Measurements from ENCODE around the gene P3H4.

The P3H4 gene

DNA sequence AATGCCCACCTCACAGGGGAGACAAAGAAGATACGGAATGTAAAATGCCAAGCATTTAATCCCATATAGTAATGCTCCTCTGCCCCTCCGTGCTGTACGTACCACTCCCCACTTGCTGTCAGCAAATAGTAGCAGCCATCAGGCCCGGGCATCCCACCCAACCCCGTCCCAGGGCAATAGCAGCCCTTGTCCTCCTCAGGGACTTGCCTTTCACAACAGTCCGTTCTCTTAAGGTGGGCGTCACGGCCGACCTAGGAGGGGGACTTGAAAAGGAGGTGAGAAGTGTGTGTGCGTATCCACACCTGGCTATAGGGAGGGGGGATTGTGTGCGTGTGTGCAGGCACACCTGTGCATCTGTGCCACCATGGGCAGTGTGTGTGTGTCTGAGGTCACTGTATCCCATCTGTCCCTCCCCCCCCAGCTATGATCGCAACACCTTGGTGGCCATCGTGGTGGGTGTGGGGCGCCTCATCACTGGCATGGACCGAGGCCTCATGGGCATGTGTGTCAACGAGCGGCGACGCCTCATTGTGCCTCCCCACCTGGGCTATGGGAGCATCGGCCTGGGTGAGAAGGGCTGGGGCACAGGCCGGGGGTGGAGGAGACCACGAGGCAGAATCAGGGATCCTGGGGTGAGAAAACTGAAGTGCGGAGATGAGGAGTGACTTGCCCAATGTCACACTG is 5.0 kb upstream of the P3H4 start:
- no peaks in the 10 kb centered on the region for H3K9me3 ChIP-seq (ENCODE audit: low read length)
- no peak overlapping the region for H3K4me3 ChIP-seq (ENCODE audit: low read depth in 1 of 2, low read length in 2 of 2)
- no peaks in the 10 kb centered on the region for H3K36me3 ChIP-seq (ENCODE audit: insufficient read depth, low read length)
- no peak overlapping the region for H3K9ac ChIP-seq (ENCODE audit: low read length)
- peaks cover 13% of the 10 kb centered on the region for H3K4me1 ChIP-seq (ENCODE audit: insufficient read depth, low read length)
- H3K27ac ChIP-seq (ENCODE audit: low read depth, low read length): no peak overlapping the region
- H3K27me3 ChIP-seq (ENCODE audit: control insufficient read depth in 1 of 2, insufficient read depth in 2 of 2, low read length in 2 of 2): no peaks in the 10 kb centered on the region

- Histone ChIP-seq H3K4me3 (ENCODE audit: low read depth in 1 of 2, low read length in 2 of 2) (no peak overlapping the region), H3K36me3 (ENCODE audit: insufficient read depth, low read length) (no peaks in the 10 kb centered on the region), H3K9ac (ENCODE audit: low read length) (no peak overlapping the region), H3K9me3 (ENCODE audit: low read length) (no peaks in the 10 kb centered on the region), H3K4me1 (ENCODE audit: insufficient read depth, low read length) (peaks cover 20% of the 10 kb centered on the region), H3K27ac (ENCODE audit: low read depth, low read length) (no peak overlapping the region), H3K27me3 (ENCODE audit: control insufficient read depth in 1 of 2, insufficient read depth in 2 of 2, low read length in 2 of 2) (no peaks in the 10 kb centered on the region)
These were observed 2.4 kb upstream of the P3H4 start for GRCh38 chr17:41814195-41814594.

- Histone ChIP-seq H3K4me3 (ENCODE audit: low read depth in 1 of 2, low read length in 2 of 2) (peak overlapping the region; percentile 38 to 90), H3K4me1 (ENCODE audit: insufficient read depth, low read length) (peaks cover 20% of the 10 kb centered on the region), H3K27ac (ENCODE audit: low read depth, low read length) (peak overlapping the region; percentile 78), H3K36me3 (ENCODE audit: insufficient read depth, low read length) (no peaks in the 10 kb centered on the region), H3K9me3 (ENCODE audit: low read length) (no peaks in the 10 kb centered on the region), H3K27me3 (ENCODE audit: control insufficient read depth in 1 of 2, insufficient read depth in 2 of 2, low read length in 2 of 2) (no peaks in the 10 kb centered on the region), H3K9ac (ENCODE audit: low read length) (peak overlapping the region; percentile 45)
These were observed 2.0 kb upstream of the P3H4 start for GRCh38 chr17:41813699-41814124.

DNA sequence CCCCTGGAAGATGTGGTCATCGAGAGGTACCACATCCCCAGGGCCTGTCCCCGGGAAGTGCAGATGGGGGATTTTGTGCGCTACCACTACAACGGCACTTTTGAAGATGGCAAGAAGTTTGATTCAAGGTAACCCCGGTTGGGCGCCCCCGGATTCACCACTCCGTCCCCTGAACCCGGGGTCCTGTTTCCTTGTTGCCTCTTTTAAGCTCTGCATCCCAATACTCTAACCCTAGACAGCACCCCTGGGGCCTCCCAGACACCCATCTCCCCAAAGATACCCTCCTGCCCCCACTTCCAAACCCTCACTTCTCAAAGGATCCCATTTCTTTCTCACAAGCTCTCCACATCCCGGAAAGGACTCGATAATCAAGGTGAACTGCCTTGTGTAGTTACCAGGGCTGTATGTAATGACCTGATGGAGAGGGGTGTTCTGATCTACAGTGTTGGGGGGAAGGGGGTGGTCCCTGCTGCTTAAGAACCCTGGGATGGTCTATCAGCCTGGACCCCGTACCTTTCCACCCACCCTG is 1.5 kb upstream of the P3H4 start:
- H3K9ac ChIP-seq (ENCODE audit: low read length): peak overlapping the region; percentile 45
- H3K27ac ChIP-seq (ENCODE audit: low read depth, low read length): peak overlapping the region; percentile 78
- no peaks in the 10 kb centered on the region for H3K9me3 ChIP-seq (ENCODE audit: low read length)
- peak overlapping the region; percentile 38 to 90 for H3K4me3 ChIP-seq (ENCODE audit: low read depth in 1 of 2, low read length in 2 of 2)
- H3K36me3 ChIP-seq (ENCODE audit: insufficient read depth, low read length): no peaks in the 10 kb centered on the region
- H3K27me3 ChIP-seq (ENCODE audit: control insufficient read depth in 1 of 2, insufficient read depth in 2 of 2, low read length in 2 of 2): no peaks in the 10 kb centered on the region
- peaks cover 20% of the 10 kb centered on the region for H3K4me1 ChIP-seq (ENCODE audit: insufficient read depth, low read length)

DNA sequence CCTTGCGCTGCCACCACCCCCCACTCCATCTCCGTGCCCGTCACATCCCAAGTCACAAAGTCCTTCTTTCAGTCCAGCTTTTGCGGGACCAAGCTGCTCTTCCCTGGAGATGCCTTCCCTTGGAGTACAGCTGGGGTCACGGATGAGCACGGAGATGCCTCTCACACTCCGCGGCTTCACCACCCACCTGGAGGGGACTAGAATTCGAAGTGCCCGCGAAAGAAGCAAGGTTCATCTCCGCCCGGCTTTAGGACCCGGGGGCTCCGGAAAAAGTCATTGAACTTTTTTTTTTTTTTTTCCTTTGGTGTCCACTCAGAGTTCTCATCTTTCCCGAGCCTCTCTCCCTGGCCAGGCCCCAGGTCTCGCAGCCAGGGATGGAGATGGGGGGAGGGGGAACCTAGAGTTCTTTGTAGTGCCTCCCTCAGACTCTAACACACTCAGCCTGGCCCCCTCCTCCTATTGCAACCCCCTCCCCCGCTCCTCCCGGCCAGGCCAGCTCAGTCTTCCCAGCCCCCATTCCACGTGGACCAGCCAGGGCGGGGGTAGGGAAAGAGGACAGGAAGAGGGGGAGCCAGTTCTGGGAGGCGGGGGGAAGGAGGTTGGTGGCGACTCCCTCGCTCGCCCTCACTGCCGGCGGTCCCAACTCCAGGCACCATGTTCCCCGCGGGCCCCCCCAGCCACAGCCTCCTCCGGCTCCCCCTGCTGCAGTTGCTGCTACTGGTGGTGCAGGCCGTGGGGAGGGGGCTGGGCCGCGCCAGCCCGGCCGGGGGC is 817 bp upstream of the P3H4 start, which contains the start of gene FKBP10:
FKBP10 (plus strand) TSS at position 624 of the 771 bp plus-strand sequence; CDS start at position 655, 31 bp downstream.
- peak within 1 kb of the TSS; percentile 45 for H3K9ac ChIP-seq (ENCODE audit: low read length)
- no peaks in the 10 kb centered on the region for H3K27me3 ChIP-seq (ENCODE audit: control insufficient read depth in 1 of 2, insufficient read depth in 2 of 2, low read length in 2 of 2)
- peak within 1 kb of the TSS; percentile 78 for H3K27ac ChIP-seq (ENCODE audit: low read depth, low read length)
- no peaks in the 10 kb centered on the region for H3K9me3 ChIP-seq (ENCODE audit: low read length)
- H3K4me3 ChIP-seq (ENCODE audit: low read depth in 1 of 2, low read length in 2 of 2): peak within 1 kb of the TSS; percentile 85 to 90
- no peaks in the 10 kb centered on the region for H3K36me3 ChIP-seq (ENCODE audit: insufficient read depth, low read length)
- H3K4me1 ChIP-seq (ENCODE audit: insufficient read depth, low read length): peaks cover 20% of the 10 kb centered on the region

DNA sequence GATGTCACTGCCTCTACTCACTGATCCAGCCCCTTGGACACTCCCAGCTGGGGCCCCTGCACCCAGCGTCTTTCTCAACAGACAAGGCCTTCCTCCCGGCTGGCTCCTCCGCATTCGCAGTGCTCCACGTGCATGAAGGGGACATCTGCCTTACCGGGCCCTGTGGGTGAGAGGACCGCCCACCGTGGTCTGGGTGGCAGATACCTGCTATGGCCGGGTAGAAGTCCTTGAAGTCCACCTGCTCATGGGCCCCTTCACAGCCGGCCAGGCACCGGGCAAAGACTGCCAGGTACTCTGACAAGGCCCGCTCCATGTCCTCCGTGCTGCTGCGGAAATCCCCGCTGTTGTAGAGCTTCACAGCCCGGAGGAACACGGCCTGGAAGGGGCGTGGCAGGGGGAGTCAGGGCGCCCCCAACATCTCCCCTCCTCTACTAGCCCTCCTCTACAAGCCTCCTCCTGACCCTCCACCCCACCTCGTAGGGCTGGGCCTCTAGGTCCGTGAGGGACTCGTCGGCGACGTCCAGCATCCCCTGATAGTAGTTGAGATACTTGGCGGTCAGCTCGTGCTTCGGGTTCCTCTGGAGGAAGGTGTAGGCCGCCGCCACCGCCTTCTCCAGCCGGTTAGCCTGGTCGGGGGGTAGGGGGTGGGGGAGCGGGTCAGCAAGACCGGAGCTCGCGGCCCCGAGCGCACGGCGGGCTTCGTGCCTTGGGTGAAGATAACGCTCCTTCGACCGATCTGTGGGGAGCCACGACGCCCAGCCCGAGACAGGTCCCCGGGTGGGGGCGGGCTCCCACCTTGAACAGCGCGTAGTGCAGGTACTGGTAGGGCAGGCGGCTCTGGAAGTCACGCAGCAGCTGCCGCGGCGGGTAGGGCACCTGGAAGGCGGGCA is 845 bp downstream of the P3H4 start:
- H3K9me3 ChIP-seq (ENCODE audit: low read length): no peaks in the 10 kb centered on the region
- H3K27ac ChIP-seq (ENCODE audit: low read depth, low read length): peak overlapping the region; percentile 78
- no peaks in the 10 kb centered on the region for H3K27me3 ChIP-seq (ENCODE audit: control insufficient read depth in 1 of 2, insufficient read depth in 2 of 2, low read length in 2 of 2)
- peaks cover 20% of the 10 kb centered on the region for H3K4me1 ChIP-seq (ENCODE audit: insufficient read depth, low read length)
- H3K4me3 ChIP-seq (ENCODE audit: low read depth in 1 of 2, low read length in 2 of 2): peak overlapping the region; percentile 85 to 90
- H3K36me3 ChIP-seq (ENCODE audit: insufficient read depth, low read length): no peaks in the 10 kb centered on the region
- no peak overlapping the region for H3K9ac ChIP-seq (ENCODE audit: low read length)

DNA sequence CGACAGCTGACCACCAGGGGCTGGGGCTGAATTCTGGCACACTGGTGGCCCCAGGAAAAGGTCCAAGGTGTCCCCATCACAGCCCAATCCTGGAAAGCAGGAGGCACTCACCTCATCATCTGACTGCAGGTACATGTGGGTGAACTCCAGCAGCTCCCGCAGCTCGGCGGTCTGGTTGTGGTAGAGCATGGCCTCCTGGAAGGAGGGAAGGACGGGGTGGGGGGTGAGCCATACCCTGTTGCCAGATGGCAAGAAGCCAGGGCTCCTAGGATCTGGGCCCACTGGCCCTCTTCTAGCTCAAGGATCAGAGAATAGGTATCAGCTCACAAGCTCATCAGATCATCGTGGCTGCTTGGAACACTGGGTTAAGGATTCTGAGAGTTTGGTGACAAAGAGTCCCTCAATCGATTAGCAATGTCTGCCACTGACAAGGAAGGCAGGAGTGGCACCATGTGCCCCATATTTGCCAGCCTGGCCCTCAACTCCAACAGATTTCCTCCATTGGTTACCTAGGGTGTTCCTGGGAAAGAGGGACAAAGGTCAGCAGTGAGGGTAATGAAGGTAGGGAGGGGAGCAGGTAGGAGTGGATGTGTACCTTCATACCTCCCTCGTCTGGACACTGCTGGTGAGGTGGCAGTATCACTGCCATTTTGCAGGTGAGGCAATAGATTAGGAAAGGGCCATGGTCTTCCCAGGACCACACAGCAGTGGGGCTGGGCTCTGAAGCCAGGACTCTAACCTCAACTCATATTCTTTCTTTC is 4.9 kb downstream of the P3H4 start:
- no peak overlapping the region for H3K27ac ChIP-seq (ENCODE audit: low read depth, low read length)
- H3K4me3 ChIP-seq (ENCODE audit: low read depth in 1 of 2, low read length in 2 of 2): no peak overlapping the region
- no peak overlapping the region for H3K9ac ChIP-seq (ENCODE audit: low read length)
- H3K36me3 ChIP-seq (ENCODE audit: insufficient read depth, low read length): no peaks in the 10 kb centered on the region
- no peaks in the 10 kb centered on the region for H3K27me3 ChIP-seq (ENCODE audit: control insufficient read depth in 1 of 2, insufficient read depth in 2 of 2, low read length in 2 of 2)
- H3K9me3 ChIP-seq (ENCODE audit: low read length): no peaks in the 10 kb centered on the region
- peaks cover 6% of the 10 kb centered on the region for H3K4me1 ChIP-seq (ENCODE audit: insufficient read depth, low read length)

DNA sequence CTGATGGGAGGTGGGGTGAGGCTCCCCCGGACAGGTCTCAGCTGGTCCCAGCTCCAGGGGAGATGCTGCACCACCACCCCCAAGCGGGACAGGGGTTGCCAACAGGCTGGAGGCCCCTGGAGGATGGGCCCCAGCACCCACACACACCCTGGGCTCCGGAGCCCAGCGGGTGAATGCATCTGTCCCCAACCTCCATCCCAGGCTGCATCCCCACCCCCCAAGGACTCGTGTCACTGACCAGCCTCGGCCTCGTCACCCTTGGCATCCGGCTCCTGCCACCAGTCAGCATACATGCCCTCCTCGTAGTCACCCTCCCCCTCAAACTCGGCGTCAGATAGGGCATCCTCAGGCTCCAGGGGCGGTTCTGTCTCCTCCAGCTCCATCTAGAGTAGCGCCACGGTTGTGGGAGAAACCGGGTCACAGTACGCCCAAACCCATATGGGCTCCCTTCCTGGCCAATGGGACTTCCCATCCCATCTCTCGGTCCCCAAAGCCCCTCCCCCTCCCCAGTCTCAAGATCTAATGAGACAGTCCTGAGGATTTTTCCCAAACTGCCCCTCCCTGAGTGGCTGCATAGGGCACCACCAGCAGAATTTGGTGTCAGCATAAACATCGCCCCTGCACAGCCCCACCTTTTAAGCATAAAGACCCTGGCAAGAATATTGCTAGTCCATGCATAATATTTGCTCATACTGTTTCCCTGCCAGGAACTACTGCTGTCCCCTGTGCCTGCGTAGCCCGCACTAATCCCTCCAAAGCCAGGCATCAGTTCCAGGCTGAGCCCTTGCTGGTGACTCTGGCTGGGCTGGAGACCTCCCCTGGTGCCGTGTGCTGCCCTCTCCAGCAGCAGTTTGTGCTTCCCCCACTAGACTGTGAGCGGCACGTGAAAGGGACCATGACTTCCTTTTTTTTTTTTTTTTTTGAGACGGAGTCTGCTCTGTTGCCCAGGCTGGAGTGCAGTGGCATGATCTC is 8.4 kb downstream of the P3H4 start:
- no peaks in the 10 kb centered on the region for H3K4me1 ChIP-seq (ENCODE audit: insufficient read depth, low read length)
- H3K27ac ChIP-seq (ENCODE audit: low read depth, low read length): no peak overlapping the region
- H3K27me3 ChIP-seq (ENCODE audit: control insufficient read depth in 1 of 2, insufficient read depth in 2 of 2, low read length in 2 of 2): peaks cover 0 to 5% of the 10 kb centered on the region in 2 donors
- H3K9me3 ChIP-seq (ENCODE audit: low read length): no peaks in the 10 kb centered on the region
- no peak overlapping the region for H3K4me3 ChIP-seq (ENCODE audit: low read depth in 1 of 2, low read length in 2 of 2)
- H3K36me3 ChIP-seq (ENCODE audit: insufficient read depth, low read length): no peaks in the 10 kb centered on the region
- no peak overlapping the region for H3K9ac ChIP-seq (ENCODE audit: low read length)

DNA sequence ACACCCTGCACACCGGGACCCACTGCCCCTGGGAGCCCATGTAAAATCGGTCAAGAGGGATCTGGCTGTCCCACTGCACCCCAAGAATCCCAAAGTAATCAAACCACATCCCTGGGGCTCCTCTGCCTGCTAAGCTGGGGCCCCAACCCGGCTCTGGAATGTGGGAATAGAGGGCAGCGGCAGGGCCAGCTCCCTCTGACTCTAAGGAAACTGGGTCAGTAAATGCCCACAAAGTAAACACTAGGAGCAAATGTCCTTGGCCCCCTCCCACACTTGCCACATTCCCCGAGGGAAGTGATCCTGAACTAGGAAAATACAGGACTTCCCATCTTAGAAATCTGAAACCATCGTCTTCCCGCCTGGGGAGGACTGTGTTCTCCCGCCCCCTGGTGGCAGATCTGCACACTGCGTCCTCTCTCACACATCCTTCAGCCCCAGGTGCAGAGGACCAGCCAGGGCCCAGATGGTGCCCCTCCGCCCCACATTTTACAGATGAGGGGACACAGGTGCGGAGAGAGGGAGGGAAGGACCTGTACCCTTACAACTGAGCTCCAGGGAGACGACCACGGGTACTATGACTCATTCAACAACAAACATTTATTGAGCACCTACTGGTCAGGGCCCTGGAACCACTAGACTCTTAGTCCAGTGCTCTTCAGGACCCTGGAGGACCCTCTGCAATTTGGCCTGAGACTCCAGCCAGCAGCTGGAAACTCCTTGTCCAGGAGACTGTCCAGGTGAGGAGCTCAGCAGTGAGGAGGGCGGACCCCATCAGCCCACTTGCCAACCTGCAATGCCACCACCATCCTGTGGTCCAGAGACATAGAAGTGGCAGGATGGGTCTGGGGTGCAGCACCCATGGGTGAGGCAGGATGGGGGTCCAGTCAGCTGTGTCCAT is 10.1 kb downstream of the P3H4 start:
- Histone ChIP-seq H3K4me3 (ENCODE audit: low read depth in 1 of 2, low read length in 2 of 2) (no peak overlapping the region), H3K4me1 (ENCODE audit: insufficient read depth, low read length) (no peaks in the 10 kb centered on the region), H3K9me3 (ENCODE audit: low read length) (no peaks in the 10 kb centered on the region), H3K9ac (ENCODE audit: low read length) (no peak overlapping the region), H3K27ac (ENCODE audit: low read depth, low read length) (no peak overlapping the region), H3K27me3 (ENCODE audit: control insufficient read depth in 1 of 2, insufficient read depth in 2 of 2, low read length in 2 of 2) (peaks cover 0 to 5% of the 10 kb centered on the region in 2 donors), H3K36me3 (ENCODE audit: insufficient read depth, low read length) (no peaks in the 10 kb centered on the region)

Data from muscle layer of colon (tissue), 2 donors.